Inflammatory macrophage treated with lipopolysaccharide for 4 hours (primary cell): ENCODE results near the gene PRKCA.
A peak's percentile ranks its signal among the peaks of the same experiment; 100 is the strongest.
"Not testable (repeated sequence)": the region's sequence is repeated elsewhere in the genome, so short reads cannot be mapped to it uniquely, and the experiment has no call there.

Source experiments
- DNase-seq: peaks from one replicate; pipeline ENCODE4 v3.0.0-alpha.2; 2020

PRKCA gene

DNA sequence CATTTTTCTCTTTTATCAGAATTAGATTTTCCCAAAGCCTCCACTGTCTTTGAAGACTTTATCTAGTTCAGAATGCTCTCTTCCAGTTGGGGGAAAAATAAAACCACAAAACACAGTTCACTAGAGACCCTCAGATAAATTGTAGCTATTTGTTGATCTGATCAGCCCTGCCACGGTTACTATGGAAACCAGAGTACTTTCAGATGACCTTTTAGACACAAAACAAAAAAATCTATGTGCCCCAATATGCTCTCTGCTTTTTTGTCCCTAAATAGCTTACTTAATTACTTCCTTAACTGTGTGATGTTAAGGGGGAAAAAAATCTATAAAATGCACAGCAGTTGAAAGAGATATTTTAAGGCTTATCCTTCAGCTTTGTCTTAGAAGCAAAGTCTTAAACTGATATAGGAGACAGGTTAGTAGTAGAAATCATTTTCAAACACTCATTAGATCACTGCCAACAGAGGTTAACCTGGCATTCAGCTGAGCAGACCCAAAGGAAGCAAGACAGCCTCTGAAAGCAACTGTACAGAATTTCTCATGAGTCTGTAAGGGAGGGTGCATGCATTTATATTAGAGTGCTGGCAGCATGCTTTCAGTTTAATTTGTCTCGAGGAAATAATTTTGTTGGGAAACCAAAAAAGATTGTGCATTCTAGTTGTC is 402.6 kb downstream of the PRKCA start:
- DNase-seq, result no peak

DNA sequence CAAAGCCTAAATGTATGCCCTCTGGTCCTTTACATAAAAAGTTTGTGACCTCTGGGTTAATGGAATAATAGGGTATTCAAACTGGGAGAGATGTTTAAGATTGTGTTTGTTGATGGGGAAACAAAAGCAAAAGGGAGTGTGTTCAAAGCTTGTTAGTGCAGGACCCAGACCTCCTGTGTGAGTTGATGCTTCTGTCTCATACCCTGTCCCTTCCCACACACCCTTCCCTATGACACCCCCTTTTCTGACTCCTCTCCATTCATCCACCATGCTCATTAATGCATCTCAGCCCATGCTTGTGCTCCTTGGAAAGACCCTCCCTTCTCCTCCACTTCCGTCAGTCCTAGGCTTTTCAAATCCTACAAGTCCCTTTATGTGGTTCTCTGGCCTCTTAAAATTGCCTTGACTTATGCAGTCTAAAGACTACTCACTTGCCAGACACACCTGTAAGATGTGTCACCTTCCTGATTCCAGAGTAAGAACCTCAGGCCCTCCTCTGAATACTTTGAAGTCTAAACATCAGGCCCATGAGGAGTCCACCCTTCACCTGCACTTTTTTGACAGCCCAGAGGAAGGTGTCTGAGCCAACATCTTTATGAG is 404.5 kb downstream of the PRKCA start:
- DNase-seq, result no peak

DNA sequence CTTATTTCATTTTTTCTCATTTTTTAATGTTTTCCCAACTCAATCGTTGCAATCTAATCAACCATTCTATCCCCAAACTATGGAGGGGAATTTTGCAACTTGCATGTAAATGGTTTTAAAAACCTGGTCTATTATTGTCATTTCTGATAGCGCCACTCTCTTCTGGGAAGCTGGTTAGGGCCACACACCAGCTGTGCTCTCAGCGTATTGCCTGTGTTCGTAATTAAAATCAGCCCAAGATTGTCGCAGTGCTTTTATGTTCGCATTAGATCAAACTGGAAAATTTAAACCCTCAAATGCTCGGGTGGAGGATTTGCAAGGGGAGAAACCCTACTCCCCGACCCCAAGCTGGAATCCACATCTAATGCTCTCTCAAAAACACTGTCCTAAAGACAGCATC is 409.0 kb downstream of the PRKCA start:
- DNase-seq, result no peak

DNA sequence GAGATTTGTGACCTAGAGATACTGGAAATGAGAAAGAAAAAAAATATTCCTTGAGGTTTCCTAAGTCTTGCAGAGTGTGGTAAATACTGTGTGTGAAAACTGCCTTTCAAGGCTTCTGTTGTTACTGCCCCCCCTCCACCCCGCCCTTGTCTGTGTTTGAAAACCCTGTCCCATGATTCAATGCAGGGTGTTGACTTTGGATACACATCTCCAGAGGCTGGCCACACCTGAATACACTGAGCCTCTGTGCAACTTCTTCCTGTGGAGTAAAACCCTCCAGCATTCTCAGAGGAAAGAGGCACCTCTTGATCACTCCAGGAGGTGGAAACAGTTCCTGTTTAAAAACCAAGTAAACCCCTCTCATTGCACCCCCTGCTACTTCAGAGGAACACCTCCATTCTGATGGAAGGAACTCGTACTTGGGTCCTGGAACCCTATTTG is 409.5 kb downstream of the PRKCA start:
- no peak for DNase-seq

DNA sequence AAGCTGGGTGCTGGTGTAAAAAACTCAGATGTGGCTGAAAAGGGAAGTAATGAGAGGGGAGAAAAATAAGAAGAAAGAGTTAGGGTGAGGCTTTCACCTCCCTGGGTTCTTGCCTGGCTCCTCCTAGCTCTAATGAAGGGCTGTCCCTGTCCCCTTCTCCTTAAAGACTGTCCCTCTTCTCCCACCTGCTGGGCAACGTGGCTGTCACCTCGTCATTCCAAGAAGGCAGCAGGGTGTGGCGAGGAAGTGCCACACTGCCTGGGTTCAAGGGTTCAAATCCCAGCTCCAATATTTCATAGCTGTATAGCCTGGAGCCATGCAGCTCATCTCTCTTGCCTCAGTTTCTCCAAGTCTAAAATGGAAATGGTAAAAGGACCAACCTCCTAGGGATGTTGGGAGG is 410.0 kb downstream of the PRKCA start:
- no peak for DNase-seq

DNA sequence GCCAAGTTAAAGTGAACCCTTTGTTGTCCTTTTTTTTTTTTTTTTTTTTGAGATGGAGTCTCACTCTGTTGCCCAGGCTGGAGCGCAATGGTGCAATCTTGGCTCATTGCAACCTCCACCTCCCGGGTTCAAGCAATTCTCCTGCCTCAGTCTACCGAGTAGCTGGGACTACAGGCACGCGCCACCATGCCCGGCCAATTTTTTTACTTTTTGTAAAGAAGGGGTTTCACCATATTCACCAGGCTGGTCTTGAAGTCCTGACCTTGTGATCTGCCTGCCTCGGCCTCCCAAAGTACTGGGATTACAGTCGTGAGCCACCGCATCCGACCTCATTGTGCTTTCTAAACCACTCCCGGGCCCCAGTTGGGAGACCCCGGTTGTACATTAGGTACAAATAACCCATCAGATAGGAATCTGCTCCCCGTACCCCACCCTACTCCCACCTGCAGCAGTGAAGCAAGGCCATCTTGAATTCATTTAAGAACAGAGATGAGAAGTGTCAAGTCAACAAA is 410.7 kb downstream of the PRKCA start:
- DNase-seq, result not testable (repeated sequence)

DNA sequence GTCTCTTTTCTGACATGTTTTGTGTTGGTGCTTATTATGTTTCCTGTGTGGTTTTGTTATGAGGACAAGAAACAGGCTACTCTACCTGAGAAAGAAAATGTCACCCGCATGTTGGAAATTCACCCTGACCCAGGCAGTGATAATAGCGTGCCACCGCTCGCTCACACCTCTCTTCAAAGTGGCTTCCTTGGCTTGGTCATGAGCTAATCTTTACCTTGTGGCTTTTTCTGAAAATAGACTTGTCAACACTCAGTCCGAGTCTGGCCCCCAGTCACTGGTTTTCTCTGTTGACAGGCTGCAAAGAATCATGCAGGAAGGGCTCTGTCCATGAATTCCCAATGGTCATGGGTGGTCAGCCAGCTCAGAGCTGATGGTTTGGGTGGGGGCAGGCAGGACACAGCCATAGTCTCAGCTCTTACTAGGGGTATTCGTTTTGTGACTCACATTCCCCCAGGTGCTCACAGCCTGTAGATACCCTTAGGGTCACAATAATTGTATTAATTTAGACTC is 411.2 kb downstream of the PRKCA start:
- DNase-seq, result no peak

DNA sequence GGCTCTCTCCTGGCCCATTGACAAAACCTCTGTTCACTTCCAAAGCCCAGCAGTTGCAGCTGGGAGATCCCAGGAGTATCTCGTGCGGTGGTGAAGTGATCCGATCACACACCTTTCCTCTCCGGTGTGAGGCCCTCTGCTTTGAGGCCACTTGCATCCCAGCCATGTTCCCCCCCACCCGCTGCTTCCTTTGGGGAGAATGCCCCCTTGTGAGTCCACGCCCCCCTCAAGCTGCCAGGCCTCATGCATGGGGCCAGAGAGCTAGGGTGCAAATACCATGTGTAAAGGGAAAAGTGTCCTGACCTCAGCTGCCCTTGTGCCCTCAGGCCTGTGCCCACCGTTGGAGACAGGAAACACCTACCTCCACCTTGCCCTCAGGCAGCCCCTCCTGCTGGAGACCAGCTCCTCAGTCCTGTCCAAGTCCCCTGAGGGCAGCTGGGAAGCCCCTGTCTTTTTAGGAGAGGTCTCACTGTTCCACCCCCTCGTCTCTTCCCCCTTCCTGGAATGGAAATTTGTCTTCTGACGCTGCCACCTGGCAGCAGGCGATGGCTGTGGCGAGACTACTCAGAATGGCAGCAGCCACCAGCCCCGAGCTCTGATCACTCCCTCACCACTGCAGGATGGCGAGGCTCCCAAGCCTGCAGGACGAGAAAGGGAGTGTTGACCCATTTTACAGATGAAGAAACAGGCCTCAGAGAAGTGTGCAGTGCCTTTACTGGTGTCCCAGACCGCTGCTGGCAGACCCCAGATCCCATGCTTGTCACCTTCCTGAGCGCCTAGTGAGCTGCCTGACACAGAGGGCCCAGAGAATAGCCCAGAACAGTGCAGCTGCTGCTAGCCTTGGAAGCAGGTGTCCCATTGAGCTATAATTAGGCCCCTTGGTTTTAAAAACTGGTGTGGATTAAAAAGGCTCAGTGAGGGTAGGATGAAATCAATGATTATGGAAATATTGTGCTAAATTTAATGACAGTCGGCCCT is 411.9 kb downstream of the PRKCA start:
- DNase-seq, result no peak

DNA sequence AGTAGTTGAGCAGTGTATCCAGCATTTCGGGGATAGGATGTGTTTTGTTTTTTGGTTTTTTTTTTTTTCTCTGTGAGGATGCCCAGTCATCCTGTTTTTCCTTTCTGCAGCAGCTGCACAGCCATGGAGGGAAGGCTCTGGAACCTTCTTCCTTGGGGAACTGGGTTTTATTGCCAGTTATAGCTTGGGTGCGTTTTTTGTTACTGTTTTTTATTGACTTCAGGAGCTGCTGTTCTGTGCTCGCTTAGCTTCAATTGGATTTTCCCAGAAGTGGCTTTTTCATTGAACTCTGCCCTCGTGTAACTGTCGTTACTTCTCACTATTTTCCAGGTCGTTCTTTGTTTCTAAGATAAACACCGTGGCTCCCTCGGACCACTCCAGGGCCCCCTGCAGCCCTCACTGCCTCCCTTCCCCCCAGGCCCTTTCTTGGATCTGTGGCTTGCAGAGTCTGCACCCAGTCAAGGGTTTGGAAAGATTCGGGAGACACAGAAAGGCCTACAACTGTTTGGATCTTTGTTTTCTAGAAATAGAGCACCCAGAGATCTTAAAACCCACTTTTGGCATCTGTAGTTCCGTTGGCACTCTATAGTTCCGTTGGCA is 412.8 kb downstream of the PRKCA start:
- DNase-seq, result no peak

DNA sequence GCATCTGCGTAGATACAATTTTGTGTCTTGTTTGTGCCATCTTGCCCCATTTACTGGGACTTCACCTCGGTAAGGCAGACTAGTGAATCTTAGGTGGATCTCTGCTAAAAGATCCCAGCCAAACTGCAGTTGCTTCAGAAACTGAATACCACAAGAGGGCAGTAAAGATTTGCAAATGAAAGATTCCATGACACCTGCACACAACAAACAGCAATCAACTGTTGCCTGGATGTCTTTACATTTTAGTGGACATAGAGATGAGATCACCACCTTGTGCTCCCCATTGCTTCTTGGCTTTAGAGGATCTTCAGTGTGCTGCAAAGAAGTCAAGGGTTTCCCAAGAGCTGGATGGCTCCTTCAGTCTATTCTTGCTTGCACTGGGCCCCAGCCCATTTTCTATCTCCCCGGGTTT is 413.3 kb downstream of the PRKCA start:
- DNase-seq, result peak; percentile 25

DNA sequence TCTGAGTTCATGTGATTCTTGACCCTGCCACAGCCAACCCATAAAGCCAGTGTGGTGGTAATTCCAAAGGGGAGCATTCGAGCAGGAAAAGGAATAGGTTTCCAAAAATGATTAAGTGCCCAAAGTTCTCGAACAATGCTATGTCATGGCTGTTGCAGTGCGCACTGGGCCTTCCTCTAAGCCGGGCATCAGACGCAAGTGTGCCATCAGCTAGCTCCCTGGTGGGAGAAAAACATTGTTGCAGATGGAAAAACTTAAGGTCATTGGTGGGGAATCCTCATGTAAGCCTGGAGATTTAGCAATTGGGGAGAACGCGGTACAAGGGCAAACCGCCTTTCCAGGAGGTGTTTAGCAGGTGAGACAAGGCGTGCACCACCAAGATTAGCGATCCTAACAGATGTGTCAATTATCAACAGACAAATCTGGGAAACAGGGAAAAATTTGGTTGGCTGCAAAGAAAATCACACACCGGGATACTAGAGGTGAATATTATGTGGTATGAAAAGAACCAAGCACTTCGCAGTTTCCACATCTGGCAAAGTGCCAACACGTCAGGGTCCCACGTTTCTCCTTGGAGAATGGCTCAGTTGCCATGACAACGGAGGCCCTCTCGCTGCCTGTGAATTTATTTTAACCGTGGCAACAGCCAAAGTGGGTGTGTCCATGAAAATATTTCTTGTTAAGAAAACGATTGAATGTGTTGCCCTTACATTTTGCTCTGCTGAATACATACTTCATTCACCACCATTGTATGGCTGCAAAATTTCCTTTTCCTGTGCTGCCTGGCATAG is 414.0 kb downstream of the PRKCA start:
- DNase-seq, result no peak

DNA sequence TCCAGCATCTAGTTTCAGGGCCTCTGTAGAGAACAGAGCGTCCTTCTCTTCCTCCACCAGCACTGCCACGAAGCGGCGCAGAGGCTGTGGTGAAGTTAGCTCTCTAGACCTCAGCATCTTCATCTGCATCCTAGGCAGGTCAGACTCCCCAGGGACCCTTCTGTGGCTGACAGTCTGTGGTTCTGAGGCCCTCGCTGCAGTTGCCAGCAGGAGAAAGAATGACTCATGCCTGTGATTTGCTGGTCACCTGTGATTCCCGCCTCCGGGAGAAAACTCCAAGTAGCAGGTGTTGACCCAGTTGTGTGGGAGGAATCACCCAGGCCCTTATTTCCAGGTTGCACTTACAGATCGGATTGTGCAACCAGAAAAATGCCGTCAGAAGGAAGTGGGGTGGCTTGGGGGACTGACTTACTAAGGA is 415.2 kb downstream of the PRKCA start:
- DNase-seq, result no peak

DNA sequence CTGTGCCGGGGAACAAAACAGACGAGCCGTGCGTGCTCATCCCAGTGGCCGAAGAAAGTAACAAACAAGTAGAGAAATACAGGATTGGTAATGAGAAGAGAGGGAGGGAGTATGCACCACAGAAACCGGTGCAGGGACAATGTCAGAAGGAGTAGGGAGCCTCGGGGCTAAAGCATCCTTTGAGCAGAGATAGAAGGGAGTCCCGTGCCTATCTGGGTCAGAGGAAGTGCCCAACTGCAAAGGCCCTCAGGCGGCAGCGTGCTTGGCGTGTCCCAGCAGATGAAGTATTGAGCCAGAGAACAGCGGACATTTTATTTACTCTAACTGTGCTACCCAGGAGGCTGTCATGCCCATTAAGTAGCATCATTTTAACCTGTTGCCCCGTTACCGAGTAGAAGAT is 417.6 kb downstream of the PRKCA start:
- DNase-seq, result no peak

DNA sequence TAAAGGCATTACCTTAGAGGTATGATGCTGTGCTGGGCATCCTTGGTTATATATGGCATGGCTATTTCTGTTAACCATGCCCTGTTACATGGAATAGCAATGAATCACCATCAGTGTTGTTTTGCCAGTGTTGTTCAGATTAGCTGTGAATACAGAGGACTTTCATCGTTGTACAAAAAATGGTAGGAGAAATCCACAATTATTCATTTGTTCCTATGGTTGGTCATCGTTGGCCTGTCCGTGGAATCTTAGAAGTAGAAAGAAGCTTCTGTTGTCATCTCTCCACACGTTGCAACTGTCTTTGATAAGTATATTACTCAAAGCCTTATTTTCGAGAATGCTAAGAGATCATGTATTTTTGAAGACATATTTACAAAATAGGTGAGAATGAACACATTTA is 418.2 kb downstream of the PRKCA start:
- DNase-seq, result no peak

DNA sequence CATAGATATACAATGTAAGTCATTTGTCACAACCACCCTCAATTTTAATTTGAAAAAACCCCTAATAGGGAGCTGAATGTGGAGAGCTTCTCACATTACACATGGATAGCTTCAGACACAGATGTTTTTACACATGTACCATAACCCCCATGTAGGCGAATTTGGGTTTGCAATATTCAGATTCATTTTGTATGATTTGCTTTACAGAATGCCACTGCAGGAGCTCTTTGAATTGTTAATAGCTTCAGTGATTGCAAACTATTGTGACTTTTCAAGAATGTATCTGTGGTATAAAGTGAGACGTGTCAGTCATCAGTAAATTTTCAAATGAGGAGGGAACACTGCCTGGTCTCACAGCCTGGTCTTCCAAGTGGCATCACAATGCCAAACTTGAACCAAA is 419.9 kb downstream of the PRKCA start:
- no peak for DNase-seq

DNA sequence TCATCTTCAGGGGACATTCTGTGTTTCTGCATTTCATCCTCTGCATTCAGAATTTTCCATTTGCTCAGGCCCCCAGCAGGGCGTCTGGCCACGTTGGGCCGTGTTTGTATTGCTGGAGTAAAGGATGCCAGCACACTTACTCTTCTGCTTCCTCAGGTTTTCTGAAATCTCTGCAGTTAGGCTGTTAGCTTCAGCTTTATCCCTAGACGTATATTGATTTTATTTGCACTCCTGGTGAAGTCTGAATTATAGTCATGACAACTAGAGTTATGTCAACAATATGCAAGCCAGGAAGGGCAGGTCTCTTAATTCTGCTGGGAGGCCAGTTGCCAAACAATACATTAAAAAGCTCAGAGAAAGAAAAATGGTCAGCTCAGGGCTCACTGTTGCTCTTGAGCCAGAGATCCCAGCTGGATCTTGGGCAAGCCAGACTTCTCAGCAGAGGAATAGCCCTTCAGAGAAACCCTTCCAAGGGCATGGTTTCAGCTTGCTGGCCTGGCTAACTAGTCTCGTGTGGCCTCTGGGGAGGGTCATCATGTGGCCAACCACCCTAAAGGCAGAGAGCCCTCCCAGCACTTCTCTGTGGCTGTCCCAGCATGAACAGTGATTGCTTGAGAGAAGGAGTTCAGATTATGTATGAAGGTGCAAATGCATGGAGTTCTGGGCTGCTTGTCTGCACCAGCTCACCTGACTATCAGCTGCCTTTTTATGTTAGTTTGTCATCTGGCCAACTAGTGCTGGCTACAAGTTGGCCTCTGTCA is 422.3 kb downstream of the PRKCA start:
- DNase-seq, result no peak

DNA sequence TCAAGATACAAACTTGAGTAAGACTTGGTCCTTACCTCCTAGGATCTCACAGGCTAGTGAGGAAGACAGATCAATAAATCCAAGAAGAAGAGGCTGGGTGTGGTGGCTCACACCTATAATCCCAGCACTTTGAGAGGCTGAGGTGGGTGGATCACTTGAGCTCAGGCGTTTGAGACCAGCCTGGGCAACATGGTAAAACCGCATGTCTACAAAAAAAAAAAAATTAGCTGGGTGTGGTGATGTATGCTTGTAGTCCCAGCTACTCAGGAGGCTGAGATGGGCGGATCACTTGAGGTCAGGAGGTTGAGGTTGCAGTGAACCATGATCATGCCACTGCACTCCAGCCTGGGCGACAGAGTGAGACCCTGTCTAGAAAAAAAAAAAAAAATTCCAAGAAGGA is 423.0 kb downstream of the PRKCA start:
- not testable (repeated sequence) for DNase-seq

DNA sequence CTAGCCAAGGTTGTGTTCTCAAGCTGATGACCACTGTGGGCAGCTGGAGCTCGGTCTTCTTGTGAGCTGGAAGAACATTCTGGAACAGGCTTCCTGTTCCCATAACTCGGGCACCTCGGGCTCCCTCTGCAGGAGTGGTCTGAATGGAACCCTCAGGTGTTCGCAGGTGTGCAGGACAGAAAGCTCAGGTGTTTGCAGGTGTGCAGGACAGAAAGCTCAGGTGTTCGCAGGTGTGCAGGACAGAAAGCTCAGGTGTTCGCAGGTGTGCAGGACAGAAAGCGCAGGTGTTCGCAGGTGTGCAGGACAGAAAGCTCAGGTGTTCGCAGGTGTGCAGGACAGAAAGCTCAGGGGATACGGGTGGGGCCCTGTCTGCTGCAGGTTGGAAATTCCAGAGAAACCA is 423.5 kb downstream of the PRKCA start:
- no peak for DNase-seq

DNA sequence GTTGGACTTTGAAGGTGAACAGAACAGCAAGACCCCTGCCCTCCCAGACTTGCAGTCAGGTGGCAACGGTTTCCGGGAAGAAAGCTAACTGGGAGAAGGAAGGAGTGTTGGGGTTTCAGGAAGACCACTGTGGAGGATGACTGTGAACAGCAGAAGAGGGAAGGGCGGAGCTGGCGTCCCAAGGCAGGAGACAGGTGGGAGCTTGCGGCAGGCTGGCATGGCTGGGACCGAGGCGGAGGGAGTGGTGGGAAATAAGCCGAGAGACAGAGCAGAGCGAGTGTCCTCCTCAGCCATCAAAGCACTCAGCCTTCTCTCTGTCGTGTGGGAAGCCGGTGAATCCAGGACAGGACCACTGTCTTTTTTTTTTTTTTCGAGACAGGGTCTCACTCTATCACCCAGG is 424.0 kb downstream of the PRKCA start:
- DNase-seq, result no peak

DNA sequence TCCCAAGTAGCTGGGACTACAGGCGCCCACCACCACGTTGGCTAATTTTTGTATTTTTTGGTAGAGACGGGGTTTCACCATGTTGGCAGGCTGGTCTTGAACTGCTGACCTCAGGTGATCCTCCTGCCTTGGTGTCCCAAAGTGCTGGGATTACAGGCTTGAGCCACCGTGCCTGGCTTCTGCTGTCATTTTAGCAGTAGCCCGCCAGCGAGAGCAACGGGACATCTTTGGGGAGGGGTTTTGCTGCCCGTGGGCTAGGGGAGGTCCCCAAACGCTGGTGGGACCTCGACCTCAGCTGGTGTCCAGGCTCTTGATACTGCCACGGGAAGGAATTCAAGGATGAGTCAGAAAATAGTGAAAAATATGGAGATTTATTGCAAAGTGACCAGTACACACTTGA is 424.4 kb downstream of the PRKCA start:
- no peak for DNase-seq
